ENCODE measurements around the gene SRP9.

- no peak for TF ChIP-seq CTCF (IDR thresholded peaks at IDR 0.05)
- no peak for TF ChIP-seq POLR2A (IDR thresholded peaks at IDR 0.05)
These were observed 25.4 kb upstream of the SRP9 start for GRCh38 chr1:225752245-225752644.
